Stimulated activated naive CD4-positive, alpha-beta T cell treated with Interleukin-2 at 50 U/mL for 16 hours (primary cell): ENCODE results near the gene SCN5A.

Source experiments
- DNase-seq: peaks from one replicate; lab custom pipeline; 2025; lab: John Stamatoyannopoulos, UW

SCN5A gene

DNA sequence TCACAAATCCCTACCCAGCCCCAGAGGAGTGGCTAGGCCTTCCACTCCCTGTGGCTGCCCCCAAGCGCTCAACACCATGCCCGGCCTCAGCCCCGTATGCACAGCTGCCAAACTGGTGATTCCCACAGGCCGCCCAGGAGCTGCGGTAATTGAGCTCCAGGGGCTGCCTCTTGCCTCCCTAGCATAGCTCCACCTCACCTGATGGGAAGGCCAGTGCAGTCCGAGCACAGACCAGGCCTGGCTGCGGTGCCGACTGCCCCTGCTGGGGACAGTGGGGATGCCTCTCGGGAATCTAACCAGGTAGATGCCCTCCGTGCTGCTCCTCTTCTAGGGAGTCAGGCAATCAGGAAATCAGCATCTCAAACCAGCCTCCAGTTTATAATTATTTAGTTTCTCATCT lies 25.9 kb downstream of the SCN5A start:
- DNase-seq = no peak

DNA sequence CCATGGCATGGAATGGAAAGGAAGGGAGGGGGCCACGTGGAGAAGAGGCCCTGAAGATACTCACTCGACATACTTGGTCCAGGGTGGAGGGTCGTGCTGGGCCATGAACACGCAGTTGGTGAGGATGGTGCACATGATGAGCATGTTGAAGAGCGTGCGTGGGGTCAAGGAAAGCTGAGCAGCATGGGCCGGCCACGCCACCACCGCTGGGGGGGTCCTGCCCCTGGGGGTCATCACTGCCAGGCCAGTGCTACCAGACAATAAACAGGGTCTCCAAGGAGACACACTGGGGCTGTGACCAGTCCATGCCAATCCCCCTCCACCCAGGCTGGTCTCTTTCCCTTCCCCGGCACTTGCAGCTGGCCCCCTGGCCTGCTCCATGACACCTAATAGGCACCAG lies 27.2 kb downstream of the SCN5A start:
- no peak for DNase-seq

DNA sequence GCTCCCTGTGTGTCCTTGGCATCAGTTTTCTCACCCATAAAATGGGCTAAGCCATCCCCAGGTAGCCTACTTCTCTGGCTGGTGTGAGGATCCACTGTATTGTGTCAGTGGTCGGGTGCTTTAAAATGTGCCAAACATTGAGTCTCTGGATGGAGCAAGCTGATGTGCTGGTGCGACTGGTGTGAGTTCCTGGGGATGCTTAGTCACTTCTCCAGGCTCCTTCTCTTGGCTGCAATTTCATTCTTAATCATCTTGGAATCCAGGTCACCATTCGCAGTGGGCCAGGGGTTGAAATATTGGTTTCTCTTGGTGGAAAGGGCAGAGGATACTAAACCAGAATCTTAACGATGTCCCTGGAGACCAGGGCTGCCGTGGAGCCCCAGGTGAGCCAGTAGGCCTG lies 29.3 kb downstream of the SCN5A start:
- DNase-seq = no peak

DNA sequence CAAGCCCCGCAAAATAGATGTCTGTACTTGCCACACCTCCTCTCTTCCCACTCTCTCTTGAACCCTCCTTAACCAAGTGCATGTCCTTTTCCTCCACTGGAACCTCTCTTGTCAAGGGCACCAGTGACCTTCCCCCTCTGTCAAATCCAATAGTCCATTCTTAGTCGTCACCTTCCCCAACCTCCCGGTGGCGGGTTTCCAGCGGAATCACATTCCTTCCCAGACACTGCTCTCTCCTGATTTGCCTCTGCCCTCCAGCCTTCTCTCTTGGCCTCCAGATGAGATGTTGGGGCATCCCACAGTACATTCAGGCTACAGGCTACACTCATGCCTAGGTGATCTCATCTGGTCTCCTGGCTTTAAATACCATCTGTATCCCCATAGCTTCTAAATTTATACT lies 31.1 kb downstream of the SCN5A start:
- no peak for DNase-seq

DNA sequence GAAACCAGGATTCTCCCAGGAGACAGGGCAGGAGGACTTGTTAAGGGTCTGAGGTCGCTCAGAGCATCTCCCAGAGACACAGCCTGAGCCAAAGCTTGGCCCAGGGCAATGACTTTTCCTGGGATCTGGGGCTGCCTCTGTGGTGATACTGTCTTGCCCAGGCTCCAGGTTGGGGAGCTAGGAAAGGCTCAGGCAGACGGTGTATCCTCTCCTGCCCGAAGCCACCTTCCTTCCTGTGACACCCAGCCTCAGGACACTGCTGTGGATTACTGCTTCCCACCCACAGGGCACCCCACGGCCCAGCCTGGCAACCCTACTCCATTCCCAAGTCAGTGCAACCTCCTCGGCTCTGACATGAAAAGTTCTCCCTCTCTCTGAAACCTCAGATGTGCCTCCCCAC lies 31.9 kb downstream of the SCN5A start:
- no peak for DNase-seq

DNA sequence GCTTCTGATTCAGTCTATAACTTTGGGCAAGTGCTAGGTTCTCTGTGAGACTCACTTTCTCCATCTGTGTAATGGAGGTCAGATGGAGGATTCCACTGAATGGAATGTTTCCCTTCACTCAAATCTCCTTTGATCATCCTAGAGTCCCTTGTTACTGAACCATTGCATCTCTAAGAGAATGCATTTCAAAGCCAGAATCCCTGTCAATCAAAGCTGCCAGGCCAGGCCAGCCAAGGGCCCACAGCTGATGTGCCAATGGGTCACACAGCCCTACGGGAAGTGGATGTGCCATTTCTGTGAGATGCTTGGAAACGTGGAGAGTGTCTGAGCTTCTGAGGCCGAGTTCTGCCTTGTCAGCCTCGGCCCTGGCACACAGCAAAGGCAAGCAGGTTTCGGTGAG lies 32.4 kb downstream of the SCN5A start:
- DNase-seq = no peak

DNA sequence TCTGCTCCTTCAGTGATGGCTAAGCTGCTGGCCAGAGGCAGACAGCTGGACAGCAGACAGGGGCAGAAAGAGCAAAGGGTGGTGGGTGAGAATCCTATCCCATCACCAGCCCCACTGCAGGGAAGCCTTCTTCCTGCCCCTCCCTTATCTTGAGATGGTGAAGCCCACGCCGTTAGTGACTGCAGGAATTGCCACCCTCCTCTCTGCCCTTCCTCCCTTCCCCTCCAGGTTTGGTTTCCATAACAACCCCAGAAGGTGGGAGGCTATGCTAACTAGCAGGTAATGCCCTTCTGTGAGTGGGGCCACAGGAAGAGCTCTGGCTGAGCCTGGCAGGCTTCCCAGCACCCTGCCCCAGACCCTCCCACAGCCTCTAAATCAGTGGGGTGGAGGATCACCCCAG lies 32.8 kb downstream of the SCN5A start:
- no peak for DNase-seq

DNA sequence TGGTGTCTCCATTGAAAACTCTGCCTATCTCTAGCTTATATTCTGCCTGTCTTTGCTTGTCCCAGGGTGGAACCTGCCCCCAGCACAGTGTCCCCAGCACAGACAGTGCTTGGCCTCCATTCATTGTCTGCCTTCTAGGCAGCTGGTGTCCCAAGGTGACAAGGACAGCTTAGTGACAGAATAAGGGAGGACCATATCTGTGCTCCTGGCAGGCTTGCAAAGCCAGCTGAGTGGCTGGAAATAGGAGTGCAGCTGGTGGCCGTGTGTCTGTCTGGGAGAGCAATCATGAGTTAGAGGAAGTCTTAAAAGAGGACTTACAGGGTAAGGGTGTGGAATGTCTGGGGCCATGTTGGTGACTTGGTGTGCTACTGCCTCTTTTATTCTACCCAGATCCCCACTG lies 33.4 kb downstream of the SCN5A start:
- no peak for DNase-seq

DNA sequence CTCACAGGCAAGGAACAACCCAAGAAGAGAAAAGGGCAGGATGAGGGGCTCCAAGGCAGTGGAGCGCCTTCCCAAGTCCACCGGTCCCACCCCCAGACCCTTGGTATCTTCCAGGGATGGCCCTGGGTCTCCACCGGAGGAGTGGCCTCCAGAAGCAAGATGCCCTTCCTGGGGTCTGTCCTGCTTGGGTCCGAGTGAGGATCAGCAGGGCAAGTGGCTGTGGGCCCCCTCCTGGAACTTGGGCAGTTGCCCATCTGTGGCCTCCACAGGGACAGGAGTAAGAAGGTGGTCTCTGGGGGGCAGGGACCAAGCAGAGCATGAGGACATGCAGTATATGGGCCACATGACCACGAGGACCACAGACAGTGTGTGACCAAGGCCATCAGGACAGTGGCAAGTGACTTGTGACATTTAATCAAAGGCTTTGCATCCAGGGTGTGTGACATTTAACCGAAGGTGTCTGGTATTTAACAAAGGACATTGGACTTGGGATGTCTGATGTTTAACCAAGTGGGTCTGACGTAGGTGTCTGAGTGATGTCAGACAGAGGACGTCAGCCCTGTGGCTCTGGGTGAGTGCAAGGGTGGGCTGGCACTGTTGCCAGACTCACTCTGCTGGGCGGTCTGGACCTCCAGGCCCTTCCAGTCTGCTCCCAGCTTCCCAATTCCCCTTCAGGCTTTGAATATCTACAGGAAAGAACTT lies 34.7 kb downstream of the SCN5A start:
- no peak for DNase-seq

DNA sequence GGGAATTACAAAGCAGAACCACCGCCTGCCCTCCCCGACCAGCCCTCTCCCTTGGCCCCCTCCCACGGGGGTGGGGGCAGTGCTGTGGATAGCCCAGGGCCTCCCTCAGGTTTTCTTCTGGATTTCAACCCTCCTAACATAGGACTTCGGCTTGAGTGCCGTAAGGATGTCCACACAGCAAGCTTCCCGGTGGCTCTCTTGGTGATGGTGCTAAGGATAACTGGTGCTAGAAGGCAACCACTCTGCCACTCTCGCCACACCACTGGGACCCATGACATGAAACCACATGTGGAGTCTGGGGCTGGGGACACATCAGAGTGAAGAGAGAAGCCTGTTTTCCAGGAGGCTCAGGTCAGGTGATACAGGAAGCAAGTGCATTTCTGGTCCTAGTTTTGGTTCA lies 35.4 kb downstream of the SCN5A start:
- DNase-seq = no peak

DNA sequence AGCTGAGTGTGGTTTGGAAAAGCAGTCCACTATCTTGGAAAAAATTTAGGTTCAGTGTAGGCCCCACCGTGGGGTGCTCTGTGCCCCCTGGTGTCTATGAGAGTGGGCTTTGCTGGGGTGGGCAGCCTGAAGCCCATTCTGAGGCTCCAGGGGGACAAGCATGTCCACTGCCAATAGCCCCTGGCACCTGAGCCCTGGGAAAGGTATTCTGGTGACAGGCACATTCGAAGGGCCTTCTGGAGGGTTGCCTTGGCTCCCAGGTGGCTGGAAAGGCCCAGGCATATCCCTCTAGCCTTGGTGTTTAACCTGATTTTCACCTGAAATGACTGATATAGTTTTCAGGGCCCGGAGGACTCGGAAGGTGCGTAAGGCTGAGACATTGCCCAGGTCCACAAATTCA lies 36.1 kb downstream of the SCN5A start:
- no peak for DNase-seq

DNA sequence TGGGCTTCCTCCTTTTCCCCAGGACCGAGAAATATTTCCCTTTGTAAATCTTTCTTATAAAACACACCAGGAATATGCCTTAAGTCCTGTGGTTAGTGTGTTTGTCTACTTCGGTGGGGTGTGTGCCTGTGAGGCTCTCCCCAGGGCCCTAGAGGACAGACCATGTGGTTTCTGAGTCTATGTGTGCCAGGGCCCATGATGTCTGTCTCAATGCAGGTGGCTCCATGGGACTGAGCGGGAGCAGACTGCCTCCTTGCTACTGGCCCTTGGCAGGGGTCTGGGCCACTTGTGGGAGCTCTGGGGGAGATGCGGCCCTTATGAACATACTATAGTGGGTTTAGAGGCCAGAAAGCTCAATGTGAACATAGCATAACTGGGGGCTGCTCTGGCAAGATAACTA lies 37.6 kb downstream of the SCN5A start:
- no peak for DNase-seq

DNA sequence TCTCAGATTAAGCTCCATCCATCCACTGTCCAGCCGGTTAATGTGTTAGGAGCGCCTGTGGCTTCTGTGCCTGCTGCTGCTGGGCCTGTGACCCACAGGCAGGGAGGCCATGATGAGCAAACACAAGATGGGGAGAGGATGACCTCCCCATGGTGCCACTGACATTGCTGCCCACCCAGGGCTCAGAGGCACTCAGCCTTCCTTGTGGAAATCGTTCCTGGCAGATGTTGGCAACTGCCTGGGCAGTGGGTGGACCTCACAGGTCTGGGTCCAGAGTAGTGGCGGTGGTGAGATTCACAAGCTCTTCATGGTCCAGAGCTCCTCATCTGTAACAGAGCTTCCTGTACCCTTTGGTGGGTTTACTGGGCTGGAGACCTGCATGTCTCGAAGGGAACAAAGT lies 38.6 kb downstream of the SCN5A start:
- no peak for DNase-seq

DNA sequence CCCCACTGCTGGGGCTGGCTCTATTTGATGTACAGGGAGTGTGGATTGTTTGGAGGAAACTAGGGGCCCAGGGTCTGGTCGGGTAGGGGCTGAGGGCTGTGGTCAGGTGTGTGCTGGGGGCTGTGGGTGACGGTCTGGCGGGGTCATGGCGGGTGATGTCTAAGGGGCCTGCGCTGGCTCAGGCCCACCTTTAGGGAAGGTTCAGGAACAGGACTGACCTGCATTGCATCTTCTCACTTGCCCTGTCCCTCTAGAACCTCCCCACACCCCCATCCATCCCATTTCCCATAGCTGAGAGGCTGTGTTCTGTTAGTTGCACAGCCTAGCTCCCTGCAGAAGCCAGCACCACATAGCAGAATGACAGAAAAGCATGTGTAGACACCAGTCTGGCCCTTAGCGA lies 39.1 kb downstream of the SCN5A start:
- DNase-seq = no peak

DNA sequence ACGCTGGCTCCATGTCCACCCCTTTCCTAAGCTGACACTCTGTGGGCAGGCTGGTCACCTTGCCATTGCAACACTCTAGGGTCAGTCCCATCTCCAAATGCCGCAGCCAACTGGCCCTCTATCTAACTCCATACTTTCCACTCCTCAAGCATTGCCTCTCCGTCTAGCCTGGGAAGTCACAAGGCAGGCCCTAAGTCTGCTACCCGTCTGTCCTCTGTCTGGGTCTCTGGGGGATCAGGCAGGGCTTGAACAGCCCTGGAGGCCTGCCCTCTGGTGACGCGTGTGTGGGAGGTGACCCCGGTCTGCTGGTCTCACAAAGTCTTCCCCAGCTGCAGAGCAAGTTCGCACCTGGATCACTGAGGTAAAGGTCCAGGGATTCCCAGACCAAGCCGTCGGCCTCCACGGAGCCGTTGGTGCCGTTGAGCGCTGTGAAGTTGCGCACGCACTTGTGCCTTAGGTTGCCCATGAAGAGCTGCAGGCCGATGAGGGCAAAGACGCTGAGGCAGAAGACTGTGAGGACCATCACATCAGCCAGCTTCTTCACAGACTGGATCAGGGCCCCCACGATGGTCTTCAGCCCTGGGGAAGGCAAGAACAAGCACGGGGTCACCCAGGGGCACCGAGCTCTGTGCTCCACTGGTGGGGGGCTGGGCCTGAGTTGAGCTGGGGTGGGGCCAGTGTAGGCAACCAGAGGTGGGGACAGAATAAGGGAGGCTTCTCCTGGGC lies 39.9 kb downstream of the SCN5A start:
- DNase-seq = no peak

DNA sequence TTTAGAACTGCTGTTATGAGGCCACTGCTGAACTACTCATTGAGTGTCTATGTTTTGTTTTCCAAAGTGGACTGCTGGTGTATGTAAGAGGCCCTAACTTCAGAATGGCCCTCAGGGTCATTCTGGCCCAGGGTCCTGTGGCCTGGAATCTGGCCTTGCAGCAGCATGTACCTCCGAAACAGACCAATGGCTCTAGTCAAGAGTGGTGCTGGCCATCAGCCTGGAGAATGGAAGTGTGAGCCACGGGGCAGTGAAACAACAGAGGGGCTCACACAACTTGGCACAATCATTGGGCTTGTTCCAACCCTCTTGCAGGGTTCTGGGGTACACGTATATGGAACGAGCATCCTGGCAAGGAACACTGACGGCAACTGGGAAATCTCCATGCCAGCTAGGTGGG lies 40.5 kb downstream of the SCN5A start:
- no peak for DNase-seq

DNA sequence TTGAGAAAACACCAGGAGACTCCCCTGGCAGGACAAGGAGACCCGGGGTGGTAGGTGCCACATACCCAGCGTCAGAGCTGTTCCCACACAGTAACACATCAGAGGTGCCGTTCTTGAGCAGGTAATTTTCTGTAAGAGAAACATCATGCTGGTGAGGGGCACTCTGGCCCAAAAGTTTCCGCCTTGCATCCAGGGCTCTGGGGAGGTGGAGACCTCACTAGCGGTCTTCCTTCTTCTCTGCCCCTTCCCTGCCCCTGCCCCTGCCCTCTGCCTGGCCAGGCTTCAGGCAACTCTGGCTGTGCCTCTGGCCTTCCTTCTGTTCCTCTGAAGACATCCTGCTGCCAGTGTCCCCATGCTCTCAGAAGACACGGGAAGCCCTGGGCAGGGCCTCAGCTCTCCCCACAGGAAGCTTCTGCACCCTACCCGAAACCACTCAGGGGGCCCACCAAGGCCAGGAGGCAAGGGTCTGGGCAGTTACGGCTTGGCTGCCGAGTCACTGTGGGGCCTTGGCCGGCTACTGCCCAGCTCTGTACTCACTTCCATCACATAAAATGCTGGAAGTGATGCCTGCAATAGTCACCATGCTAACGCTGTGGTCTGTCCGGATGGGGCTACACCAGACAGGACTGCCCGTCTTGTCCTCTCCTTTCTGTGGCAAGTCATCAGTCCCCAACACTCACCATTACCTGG lies 41.3 kb downstream of the SCN5A start:
- DNase-seq = no peak

DNA sequence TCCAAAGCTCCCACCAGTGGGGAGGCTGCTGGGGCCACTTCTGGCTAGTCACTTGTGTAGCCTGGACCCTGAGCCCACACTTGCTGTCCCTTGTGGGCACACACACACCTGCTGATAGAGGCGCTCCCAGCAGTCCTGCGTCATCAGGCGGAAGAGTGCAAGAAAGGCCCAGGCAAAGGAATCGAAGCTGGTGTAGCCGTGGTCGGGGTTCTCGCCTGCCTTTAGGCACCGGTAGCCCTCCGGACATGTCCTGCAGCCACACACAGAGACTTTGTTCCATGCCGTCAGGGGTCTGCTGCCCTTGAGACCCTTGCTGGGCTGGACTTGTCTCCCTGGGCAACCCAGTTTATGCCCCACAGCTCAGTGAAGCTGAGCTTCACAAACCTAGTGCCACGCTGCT lies 42.9 kb downstream of the SCN5A start:
- no peak for DNase-seq

DNA sequence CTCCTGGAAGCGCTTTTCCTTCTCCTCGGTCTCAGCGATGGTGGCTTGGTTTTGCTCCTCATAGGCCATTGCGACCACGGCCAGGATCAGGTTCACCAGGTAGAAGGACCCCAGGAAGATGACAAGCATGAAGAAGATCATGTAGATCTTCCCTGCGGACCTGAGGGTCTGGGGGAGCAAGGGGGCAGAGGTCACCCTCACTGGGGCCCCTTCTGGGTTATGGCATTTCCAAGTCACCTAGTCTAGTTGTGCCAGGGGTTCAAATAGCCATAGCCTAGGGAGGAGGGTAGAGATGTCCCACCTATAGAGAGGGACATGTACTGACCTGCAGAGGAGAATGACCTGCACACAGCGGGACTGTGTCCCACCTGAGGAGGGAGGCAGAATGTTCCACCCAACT lies 43.5 kb downstream of the SCN5A start:
- no peak for DNase-seq

DNA sequence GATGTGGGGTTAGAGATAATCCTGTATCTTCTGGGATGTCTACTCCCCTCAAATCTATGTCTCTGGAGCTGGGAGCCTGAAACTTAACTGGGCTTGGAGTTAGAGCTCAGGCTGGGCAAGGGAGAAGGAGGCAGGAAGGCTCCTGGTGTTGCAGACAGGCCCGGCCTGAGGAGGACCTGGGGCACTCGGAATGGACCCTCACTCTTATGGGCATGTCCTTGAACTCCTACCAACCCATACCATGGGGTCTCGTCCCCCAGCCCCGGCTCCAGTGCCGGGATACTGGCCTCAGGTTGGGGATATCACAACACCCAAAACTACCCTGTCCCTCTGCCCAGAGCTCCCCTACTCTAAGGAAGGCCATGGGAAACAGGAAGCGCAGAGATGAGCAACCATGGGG lies 45.2 kb downstream of the SCN5A start:
- no peak for DNase-seq

DNA sequence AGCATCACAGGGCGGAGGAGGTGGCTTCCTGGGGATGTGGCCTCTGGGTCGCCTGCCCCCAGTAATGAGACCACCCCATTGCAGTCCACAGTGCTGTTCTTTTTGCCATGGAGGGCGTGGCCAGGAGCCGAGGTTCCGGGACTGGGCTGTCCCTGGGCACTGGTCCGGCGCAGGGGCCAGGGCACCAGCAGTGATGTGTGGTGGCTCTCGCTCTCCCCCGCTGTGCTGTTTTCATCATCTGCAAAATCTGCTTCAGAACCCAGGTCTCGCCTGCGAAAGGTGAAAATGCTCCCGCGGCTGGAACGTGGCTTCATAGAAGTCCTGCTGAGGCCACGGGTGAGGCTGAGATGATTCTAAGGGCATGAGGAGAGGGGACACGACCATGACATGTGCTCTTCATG lies 45.8 kb downstream of the SCN5A start:
- no peak for DNase-seq

DNA sequence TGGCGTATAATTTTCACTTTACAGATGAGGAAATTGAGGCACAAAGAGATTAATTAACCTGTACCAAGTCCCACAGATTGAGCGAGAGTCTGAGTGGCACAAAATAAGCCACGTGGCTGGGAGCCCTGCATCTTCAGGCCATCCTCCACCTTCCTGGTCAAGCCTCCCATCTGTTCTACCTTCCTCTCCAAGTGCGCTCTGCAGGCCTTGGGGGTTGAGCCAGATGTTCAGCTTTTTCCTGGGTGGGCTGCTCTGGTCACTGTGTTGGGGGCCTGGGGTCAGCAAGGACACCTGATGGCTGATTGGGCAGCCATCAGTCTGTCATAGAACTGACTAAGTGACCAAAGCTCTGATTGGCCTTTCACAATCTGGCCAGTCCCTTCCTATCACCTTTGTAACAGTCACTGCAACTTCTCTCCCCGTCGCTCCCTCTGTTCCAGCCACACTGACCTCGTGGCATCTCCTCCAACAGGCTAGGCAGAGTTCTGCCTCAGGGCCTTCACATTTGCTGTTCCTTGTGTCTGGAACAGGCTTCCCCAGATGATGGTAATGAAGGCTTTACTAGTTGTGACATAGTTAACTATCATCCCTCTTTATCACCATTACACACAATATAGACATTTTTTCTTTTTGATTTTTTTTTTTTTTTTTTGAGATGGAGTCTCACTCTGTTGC lies 46.8 kb downstream of the SCN5A start:
- DNase-seq = no peak
